ENCODE data around the gene RIT1.

RIT1 gene

DNA sequence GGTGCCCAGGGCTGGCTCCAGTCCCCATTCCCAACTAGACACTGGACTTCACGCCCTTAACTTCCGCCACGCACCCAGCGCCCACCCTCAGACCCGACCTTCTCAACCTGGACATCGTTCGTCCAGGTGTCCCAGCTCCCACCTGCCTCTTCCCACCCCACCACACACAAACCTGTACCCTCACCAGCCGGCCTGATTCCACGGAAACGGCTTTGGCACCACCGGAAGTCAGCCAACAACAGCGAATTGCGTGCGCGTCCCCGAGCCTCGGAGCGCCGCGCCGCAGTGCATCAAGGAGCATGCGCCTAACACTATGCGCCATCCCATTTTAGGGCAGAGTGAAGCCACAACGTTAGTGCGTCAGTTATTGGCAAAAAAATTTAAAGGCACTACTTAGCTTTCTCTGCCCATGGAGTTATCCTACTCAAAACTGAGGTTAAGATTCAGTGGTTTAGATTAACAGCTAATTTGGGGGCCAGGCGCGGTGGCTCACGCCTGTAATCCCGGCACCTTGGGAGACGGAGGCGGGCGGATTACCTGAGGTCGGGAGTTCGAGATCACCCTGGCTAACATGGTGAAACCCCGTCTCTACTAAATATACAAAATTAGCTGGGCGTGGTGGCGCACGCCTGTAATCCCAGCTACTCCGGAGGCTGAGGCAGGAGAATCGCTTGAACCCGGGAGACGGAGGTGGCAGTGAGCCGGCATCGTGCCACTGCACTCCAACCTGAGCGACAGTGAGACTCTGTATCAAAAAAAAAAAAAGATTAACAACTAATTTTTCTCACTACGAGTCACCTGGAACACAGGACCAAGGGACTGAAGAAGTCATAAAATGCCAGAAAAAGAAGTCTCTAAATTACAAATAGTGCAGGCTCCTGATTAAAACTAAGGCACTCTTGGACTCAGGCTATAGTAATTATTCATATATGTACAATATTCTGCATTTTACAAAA, 53.9 kb downstream of the RIT1 start, which contains the start of gene GON4L:
Gene GON4L, minus strand, starts transcription at position 240 of the 956 bp plus-strand sequence. CDS start 3,434 bp downstream, outside the sequence.
- Histone ChIP-seq H2AFZ (ENCODE audit: low read depth, low read length, severe bottlenecking) (peak within 1 kb of the TSS; percentile 65), H3K36me3 (ENCODE audit: low read length) (peaks cover under 1% of the 10 kb centered on the region; the same call in 1 of the 2 replicates), H3K79me2 (ENCODE audit: insufficient read depth, low read length) (peaks cover 32% of the 10 kb centered on the region), H3K4me3 (ENCODE audit: insufficient read depth, low read length, poor library complexity, severe bottlenecking) (peak within 1 kb of the TSS; percentile 91), H3K27me3 (ENCODE audit: low read length) (no peaks in the 10 kb centered on the region), H3K9ac (ENCODE audit: low read length) (peak within 1 kb of the TSS; percentile 87), H3K4me2 (ENCODE audit: low read depth, low read length, poor library complexity, severe bottlenecking) (peak within 1 kb of the TSS; percentile 100), H3F3A (ENCODE audit: insufficient read depth) (peaks cover 15% of the 10 kb centered on the region), H4K20me1 (ENCODE audit: low read depth, low read length) (no peaks in the 10 kb centered on the region), H3K9me2 (replicated peaks; ENCODE audit: insufficient read depth, low read length) (no peaks in the 10 kb centered on the region), H3K9me3 (ENCODE audit: insufficient read depth, low read length) (no peaks in the 10 kb centered on the region), H3K27ac (ENCODE audit: low read depth, low read length) (peak within 1 kb of the TSS; percentile 86)
- TF ChIP-seq EZH2phosphoT487 (conservative IDR thresholded peaks at IDR 0.05; ENCODE audit: low read length) = no peak
- TF ChIP-seq, protein P1, sequence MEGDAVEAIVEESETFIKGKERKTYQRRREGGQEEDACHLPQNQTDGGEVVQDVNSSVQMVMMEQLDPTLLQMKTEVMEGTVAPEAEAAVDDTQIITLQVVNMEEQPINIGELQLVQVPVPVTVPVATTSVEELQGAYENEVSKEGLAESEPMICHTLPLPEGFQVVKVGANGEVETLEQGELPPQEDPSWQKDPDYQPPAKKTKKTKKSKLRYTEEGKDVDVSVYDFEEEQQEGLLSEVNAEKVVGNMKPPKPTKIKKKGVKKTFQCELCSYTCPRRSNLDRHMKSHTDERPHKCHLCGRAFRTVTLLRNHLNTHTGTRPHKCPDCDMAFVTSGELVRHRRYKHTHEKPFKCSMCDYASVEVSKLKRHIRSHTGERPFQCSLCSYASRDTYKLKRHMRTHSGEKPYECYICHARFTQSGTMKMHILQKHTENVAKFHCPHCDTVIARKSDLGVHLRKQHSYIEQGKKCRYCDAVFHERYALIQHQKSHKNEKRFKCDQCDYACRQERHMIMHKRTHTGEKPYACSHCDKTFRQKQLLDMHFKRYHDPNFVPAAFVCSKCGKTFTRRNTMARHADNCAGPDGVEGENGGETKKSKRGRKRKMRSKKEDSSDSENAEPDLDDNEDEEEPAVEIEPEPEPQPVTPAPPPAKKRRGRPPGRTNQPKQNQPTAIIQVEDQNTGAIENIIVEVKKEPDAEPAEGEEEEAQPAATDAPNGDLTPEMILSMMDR (IDR thresholded peaks at IDR 0.05; ENCODE audit: insufficient read depth, low read length, poor library complexity, severe bottlenecking) = no peak

DNA sequence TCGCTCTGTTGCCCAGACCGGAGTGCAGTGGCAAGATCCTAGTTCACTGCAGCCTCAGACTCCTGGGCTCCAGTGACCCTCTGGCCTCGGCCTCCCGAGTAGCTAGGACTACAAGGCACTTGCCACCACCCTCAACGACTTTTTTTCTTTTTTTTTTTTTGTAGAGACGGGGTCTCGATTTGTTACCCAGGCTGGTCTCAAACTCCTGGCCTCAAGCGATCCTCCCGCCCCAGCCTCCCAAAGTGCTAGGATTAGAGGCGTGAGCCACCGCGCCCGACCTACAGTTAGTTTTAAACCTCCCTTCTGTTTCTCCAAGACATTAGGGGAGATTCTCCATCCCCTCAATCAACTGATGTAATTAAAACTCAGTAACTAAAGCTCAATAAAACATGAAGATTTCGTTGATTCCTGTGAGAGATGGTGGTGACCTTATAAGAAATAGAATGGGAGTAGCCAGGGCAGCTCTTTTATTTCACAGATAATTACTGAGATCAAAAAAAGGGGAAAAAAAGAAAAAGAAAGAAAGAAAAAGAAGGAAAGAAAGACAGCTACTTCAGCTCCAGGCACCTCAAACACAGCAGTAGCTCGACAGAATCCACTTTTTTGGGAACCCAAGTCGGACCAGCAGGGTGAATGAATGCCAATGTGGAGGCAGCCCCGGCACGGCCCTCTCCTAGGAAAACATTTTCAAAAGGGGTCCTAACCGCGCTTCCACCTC, 54.7 kb downstream of the RIT1 start:
- Histone ChIP-seq H3K9ac (ENCODE audit: low read length) (peak overlapping the region; percentile 87), H3K9me2 (replicated peaks; ENCODE audit: insufficient read depth, low read length) (no peaks in the 10 kb centered on the region), H2AFZ (ENCODE audit: low read depth, low read length, severe bottlenecking) (peak overlapping the region; percentile 65), H3K9me3 (ENCODE audit: insufficient read depth, low read length) (no peaks in the 10 kb centered on the region), H3K36me3 (ENCODE audit: low read length) (peaks cover 3% of the 10 kb centered on the region; the same call in 1 of the 2 replicates), H3K27ac (ENCODE audit: low read depth, low read length) (peak overlapping the region; percentile 25), H3K79me2 (ENCODE audit: insufficient read depth, low read length) (peaks cover 37% of the 10 kb centered on the region), H3K4me2 (ENCODE audit: low read depth, low read length, poor library complexity, severe bottlenecking) (peak overlapping the region; percentile 100), H3K4me3 (ENCODE audit: insufficient read depth, low read length, poor library complexity, severe bottlenecking) (peak overlapping the region; percentile 91), H3K27me3 (ENCODE audit: low read length) (no peaks in the 10 kb centered on the region), H3F3A (ENCODE audit: insufficient read depth) (peaks cover 15% of the 10 kb centered on the region), H4K20me1 (ENCODE audit: low read depth, low read length) (no peaks in the 10 kb centered on the region)
- TF ChIP-seq EZH2phosphoT487 (conservative IDR thresholded peaks at IDR 0.05; ENCODE audit: low read length) = no peak

DNA sequence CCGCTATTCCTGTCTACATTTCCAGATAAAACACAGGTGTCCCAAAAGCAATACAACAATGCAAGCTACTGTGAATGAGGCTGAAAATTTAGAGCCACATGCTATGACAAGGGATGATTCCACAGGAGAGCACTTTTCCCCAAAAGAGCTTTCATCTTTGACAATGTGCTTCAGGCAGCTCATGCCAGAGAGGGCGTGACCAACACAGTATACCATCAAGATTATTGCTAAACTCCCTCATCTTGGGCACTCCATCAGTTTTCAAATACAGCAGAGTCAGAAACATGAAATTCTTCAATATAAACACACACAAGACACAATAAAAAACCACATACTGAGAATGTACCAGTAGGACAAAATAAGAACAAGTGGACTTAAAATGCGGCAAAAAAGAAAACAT, 60.8 kb downstream of the RIT1 start:
- H2AFZ ChIP-seq (ENCODE audit: low read depth, low read length, severe bottlenecking) = no peak overlapping the region
- peak overlapping the region; percentile 12 for H3K4me2 ChIP-seq (ENCODE audit: low read depth, low read length, poor library complexity, severe bottlenecking)
- TF ChIP-seq EZH2phosphoT487 (conservative IDR thresholded peaks at IDR 0.05; ENCODE audit: low read length) = no peak
- TF ChIP-seq, protein P1 (IDR thresholded peaks at IDR 0.05; ENCODE audit: insufficient read depth, low read length, poor library complexity, severe bottlenecking) = no peak
- H3K9ac ChIP-seq (ENCODE audit: low read length) = no peak overlapping the region
- no peaks in the 10 kb centered on the region for H3F3A ChIP-seq (ENCODE audit: insufficient read depth)
- no peak overlapping the region for H3K27ac ChIP-seq (ENCODE audit: low read depth, low read length)
- no peaks in the 10 kb centered on the region for H3K9me2 ChIP-seq (replicated peaks; ENCODE audit: insufficient read depth, low read length)
- no peaks in the 10 kb centered on the region for H3K9me3 ChIP-seq (ENCODE audit: insufficient read depth, low read length)
- H3K36me3 ChIP-seq (ENCODE audit: low read length) = peaks cover 9% of the 10 kb centered on the region; the same call in 1 of the 2 replicates
- no peaks in the 10 kb centered on the region for H3K27me3 ChIP-seq (ENCODE audit: low read length)
- no peak overlapping the region for H3K4me3 ChIP-seq (ENCODE audit: insufficient read depth, low read length, poor library complexity, severe bottlenecking)
- H4K20me1 ChIP-seq (ENCODE audit: low read depth, low read length) = no peaks in the 10 kb centered on the region
- H3K79me2 ChIP-seq (ENCODE audit: insufficient read depth, low read length) = peaks cover 77% of the 10 kb centered on the region

All from SU-DHL-6 (cell line).